GM10266 (cell line): ENCODE results near the gene MACROH2A1.

ENCODE experiments used
- DNase-seq: peaks from one replicate; pipeline ENCODE4 v3.0.0; 2012; ENCODE audit errors: extremely low spot score
- CTCF ChIP-seq: IDR thresholded peaks from 2 replicates; pipeline ENCODE4 v1.5.1; 2012; ENCODE audit warnings: mild to moderate bottlenecking, low read depth; ENCODE audit not compliant: control insufficient read depth, insufficient read depth; ENCODE audit errors: missing control alignments

Gene MACROH2A1

GRCh38 chr5:135444881-135445280 lies 45.9 kb upstream of the MACROH2A1 start:
- no peak for DNase-seq
- TF ChIP-seq CTCF, result no peak

DNA sequence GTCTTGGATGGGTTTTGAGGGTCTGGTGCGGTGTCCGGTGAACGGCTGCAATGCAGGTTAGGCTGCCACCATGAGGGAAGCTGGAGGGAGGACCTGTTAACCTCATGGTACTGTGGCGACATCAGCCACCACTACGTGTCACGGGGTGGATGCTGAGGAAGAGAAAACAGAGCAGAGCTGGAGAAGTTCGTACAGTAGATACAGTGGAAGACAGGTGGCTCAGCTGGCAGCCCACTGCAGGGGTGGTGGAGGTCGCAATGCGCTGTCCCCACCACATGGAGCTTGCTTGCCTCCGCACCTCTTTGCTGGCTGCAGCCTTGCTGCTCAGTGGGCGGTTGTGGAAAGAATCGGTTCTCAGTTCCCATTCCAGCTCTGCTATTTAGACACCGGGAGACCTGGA lies 45.3 kb upstream of the MACROH2A1 start:
- DNase-seq, result no peak
- no peak for TF ChIP-seq CTCF

- TF ChIP-seq CTCF, result no peak
- no peak for DNase-seq
These were observed 44.3 kb upstream of the MACROH2A1 start for GRCh38 chr5:135443161-135443960.

- no peak for DNase-seq
- TF ChIP-seq CTCF, result no peak
These were observed 43.6 kb upstream of the MACROH2A1 start for GRCh38 chr5:135442431-135443160.

- TF ChIP-seq CTCF, result no peak
- no peak for DNase-seq
These were observed 42.9 kb upstream of the MACROH2A1 start for GRCh38 chr5:135441919-135442318.

DNA sequence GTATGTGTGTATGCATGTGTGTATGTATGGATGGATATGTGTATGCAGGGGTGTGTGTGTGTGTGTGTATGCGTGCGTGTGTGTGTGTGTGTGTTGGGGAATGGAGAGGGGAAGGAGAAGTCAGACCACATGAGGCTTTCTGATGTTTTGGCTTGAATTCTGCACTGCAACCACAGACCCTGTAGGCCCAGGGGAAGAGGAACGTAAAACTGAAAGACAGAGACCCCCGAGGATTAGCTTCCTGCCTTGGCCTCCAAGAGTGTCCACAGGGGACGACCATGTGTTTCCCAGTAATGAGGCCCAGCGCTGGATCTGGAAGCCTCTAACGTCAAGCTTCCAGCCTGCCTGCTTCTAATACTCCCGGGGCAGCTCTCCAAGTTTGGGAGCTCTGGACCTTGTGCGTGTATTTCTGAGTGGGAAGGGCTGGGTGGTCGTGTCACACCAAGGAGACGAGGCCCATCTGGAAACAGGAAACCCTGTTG lies 42.4 kb upstream of the MACROH2A1 start:
- DNase-seq, result no peak
- no peak for TF ChIP-seq CTCF

GRCh38 chr5:135440916-135441315 lies 41.9 kb upstream of the MACROH2A1 start:
- no peak for TF ChIP-seq CTCF

More at GRCh38 chr5:135440916-135441315, 41.9 kb upstream of the MACROH2A1 start:
- no peak for DNase-seq
